SIG-M5 (cell line): ENCODE results near the gene CHTF18.
"Not testable (repeated sequence)": the region's sequence is repeated elsewhere in the genome, so short reads cannot be mapped to it uniquely, and the experiment has no call there.

Experiments used
- DNase-seq: peaks from one replicate; lab custom pipeline; 2025; lab: John Stamatoyannopoulos, UW

CHTF18 gene

DNA sequence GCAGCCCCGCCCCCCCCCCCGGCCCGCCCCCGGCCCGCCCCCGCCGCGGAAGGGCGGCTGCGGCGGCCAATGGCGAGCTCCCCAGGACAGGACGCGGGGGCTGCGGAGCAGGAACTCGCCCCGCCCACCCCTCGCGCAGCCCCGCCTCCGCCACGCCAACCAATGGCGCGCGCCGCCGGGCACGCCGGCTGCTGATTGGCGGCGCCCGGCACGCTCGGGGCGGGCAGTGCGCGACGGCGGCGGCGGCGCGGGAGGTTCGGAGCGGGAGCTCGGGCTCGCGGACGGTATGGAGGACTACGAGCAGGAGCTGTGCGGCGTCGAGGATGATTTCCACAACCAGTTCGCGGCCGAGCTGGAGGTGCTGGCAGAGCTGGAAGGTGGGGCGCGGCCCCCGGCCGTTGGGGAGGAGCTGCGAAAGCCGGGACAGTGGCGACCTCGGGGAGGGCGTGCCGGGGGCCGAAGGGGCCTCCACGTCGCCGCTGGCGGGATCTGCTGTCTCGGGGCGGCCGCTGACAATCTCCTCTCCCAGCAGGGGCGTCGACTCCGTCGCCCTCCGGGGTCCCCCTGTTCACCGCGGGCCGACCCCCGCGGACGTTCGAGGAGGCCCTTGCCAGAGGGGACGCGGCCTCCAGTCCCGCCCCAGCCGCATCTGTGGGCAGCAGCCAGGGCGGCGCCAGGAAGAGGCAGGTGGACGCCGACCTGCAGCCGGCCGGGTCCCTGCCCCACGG is at the start of gene CHTF18:
Gene CHTF18 (plus strand): TSS at position 222 of the 728 bp plus-strand sequence. CDS start 65 bp downstream, at position 287.
- no peak for DNase-seq

DNA sequence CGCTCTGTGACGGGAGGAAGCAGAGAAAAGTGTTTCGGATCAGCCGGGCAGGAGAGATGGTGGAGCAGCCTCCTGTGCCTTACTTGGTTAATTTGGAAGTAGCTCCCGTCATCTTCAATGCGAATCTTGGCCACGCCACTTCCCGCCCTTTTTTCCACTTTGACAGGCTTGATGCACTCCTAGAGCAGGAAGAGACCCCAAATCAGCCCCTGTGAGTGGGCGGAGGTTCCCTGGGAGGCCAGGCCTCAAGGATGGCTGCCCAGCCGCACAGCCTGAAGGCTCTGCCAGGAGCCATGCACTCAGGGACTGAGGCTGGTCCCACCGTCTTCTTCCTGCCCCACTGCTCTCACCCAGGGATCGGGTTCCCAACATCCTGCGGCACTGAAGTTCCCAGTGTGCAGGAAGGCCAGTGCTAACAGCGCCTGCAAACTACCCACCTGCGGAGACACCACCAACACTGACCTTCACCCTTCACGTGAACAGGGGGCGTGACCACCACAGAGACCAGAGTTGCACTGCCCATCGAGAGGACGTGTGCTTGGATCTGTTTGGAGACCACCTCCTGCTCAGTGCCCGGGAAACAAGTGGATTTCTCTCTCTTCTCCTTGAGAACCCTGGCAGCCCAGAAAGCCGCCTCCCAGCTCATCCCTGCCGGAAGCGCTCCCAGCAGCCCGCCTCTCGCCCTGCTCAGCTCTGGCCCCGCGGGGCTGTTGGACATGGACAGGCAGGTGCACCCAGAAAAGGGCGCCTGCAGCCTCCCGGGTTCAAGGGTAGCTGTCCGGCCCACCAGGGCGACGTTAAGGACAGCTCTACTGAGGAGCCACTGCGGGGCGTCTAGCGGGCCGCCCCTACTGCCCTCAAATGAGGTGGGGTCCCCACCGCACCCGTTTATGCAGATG is 48.6 kb upstream of the CHTF18 start:
- DNase-seq, result no peak

DNA sequence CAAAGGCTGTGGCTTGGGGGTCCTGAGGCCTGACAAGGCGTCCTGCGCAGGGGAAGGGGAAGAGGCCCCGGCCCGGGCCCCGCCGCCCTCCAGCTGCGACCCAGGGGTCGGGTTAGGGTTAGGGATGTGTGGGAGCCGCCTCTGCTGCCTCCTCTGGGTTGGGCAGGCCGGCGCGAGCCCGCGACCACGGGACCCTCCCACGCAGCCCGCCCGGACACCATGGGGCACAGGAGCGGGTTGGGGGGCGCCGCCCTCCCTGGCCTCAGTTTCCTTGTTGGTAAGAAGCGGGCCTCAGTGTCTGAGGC is 48.0 kb upstream of the CHTF18 start:
- no peak for DNase-seq

DNA sequence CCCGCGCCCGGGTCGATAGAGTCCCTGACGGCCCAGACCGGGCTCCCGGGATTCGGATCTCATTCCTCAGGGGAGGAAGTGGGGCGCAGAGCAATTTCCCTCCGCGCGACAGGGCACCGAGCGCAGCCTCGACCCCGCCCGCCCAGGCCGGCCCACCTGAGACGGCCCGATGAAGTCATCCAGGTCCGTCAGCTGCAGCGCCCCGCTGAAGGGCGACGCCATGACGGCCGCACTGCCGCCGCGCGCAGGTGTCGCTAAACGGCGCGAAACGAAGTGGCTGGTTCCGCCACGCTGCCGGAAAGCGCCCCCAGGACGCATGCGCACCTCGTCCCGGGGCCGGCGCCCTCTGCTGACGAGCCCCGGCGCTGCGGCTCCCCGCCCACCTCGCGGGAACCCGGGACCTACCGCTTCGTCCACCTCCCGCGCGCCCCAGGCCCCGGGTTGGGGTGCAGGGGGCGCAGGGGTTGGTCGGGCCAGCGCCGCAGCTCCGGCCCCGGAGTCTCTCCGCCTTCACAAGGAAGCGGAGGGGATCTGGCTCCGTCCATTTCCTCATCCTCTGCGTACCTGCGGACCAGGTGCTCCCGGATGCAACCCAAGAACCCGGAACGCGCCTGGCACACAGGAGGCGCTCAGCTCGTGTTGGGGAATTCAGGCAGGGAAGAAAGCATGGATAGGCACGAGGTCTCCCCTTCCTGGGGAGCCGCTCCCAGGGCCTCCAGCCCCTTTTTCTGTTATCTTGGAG is 47.5 kb upstream of the CHTF18 start, which contains the start of gene CIAO3:
Gene CIAO3 (minus strand): TSS at position 234 of the 742 bp plus-strand sequence. CDS start 12 bp downstream, at position 222.
- no peak for DNase-seq

DNA sequence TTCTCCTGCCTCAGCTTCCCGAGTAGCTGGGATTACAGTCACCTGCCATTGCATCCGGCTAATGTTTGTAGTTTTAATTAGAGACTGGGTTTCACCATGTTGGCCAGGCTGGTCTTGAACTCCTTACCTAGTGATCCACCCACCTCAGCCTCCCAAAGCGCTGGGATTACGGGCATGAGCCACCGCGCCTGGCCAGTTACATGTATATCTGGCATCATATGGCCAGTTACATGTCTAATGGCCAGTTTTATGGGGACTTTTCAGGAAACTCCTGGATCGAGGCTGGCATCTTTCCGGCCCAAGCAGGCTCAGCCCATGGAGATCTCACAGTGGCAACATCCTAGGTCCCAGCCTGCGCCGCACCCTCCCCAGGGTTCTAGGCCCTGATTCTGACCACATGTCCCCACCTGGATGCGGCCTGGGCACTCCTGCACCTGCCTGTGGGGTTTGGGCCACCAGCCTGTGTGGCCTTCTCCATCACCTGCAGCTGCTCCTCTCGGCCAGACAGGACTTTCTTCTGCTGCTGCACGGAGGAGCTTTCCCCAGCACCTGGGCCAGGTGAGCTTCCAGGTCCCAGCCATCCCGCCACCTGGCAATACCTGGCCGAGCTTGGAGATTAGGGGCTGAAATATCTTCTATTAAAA is 46.3 kb upstream of the CHTF18 start:
- DNase-seq, result no peak

DNA sequence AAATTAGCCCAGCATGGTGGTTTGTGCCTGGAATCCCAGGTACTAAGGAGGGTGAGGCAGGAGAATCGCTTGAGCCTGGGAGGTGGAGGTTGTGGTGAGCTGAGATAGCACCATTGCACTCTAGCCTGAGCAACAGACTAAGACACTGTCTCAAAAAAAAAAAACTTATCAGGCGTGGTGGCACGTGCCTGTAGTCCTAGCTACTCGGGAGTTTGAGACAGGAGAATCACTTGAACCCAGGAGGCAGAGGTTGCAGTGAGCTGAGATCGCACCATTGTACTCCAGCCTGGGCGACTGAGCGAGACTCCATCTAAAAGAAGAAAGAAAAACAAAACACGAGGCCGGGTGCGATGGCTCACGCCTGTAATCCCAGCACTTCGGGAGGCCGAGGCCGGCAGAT is 45.5 kb upstream of the CHTF18 start:
- DNase-seq, result not testable (repeated sequence)

DNA sequence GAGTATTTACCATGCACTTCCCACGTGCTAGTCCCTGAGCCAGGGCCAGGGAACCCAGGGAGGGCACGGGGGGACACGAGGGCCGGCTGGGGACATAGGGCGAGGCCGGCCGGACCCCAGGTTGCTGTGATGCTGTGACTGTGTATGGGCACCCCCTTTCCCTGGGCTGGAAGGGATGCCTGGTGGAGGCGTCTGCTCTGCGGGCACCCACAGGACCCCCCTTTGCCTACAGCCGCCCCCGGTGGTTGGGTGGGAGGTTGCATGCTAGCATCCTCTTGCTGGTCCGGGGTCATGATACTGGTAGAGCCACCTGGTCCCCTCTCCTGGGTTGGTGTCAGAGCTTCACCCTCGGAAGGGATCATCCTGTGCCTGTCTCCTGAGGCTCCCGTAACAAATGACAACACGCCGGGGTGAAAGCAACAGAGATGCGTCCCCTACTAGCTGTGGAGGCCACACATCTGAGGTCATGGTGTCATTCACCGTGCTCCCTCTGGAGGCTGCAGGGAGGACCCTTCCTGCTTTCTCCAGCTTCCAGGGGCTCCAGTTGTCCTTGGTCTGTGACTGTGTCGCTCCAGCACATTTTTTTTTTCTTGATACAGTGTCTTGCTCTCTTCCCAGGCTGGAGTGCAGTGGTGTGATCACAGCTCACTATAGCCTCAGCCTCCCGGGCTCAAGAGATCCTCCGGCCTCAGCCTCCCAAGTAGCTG is 44.5 kb upstream of the CHTF18 start:
- DNase-seq, result no peak

DNA sequence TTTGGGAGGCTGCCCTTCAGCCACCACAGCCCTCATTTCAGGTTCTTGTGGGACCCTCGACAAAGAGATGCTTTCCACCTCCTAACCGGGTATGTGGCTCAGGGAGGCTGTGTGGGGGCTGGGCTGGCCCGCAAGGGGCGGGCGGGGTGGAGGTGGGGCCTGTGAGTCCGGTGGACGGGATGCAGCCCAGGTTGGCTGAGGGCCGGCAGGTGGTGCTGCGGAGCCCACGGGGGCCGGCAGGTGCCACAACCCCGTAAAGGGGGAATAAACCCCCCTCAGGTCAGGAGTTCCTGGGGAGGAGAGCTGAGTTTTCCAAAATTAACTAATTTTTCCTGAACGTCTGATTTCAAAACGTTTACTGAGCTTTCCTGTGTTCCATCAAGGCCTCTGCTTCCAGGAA is 42.7 kb upstream of the CHTF18 start:
- no peak for DNase-seq

DNA sequence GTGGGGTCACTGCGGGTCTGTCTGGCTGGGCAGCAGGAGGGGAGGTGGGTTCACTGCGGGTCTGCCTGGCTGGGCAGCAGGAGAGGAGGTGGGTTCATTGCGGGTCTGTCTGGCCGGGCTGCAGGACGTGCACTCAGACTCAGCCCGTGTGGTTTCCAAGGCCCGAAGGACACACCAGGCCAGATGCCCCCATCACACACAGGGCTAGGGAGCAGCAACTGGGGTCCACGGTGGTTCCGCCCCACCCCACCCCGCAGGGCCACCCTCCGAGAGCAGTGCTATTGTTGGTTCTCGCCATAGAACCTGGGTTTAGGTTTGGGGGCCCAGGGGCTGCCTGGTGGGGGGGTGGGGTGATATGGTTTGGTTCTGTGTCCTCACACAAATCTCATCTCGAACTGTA is 41.8 kb upstream of the CHTF18 start:
- no peak for DNase-seq

DNA sequence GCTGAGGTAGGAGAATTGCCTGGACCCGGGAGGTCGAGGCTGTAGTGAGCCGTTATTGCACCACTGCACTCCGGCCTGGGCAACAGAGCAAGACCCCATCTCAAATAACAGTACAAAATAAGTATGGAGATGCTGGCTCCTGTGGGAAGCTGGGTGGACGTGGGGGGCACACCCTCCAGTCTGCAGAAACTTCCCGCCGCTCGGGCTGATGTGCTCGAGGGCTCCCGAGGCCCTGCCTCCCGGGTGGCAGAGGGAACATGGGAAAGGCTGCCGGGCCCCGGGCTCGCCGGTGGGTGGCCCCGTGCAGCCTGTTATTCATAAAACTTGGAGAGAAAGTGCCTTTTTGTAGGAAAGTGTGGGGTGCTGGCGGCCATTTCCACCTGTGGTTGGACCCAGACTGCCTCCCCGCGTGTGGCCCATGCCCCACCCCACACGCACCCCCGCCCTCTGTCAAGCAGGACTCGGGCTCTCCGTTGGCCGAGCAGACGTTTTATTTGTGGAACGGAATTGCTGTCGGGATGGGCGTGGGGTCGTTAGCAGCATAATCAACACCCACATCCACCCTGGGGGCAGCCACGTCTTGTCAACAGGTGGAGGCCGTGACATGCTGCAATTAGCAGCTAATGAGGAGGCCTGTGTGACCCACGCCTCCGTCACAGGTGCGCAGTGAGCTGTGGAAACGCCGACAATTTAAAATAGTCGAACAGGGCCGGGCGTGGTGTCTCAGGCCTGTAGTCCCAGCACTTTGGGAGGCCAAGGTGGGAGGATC is 40.3 kb upstream of the CHTF18 start:
- DNase-seq, result no peak

DNA sequence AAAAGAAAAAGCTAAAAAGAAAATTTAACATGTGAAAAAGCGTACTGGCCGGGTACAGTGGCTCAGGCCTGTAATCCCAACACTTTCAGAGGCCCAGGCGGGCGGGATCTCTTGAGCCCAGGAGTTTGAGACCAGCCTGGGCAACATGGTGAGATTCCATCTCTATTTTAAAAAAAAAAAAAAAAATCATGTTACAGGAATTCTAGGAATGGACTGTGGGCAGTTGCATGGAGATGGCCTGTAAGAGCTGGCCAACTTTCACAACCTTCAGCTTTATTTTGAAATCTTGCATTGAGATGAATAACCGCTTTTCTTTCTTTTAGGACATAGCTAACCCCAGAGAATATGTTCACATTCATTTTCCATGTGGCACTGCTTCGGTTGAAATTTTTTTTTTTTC is 39.4 kb upstream of the CHTF18 start:
- DNase-seq, result no peak

DNA sequence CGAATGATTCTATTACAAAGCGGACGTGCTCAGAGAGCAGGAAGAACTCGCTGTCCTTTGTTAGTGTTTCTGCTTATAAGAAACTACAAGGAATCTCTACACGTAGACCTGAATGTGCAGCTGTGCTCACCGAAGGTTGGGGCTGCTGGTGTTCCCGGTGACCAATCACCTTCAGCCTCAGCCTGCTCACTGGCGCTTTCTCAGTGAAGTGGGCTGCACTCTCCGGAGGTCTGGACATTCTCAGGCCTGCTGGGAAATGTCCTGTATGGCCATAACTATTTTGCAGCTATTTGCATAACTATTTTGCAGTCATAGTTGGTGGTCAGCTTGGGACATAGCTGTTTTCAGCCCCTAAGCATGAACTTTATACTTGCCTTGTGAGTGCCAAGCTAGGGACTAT is 37.9 kb upstream of the CHTF18 start:
- DNase-seq, result no peak

DNA sequence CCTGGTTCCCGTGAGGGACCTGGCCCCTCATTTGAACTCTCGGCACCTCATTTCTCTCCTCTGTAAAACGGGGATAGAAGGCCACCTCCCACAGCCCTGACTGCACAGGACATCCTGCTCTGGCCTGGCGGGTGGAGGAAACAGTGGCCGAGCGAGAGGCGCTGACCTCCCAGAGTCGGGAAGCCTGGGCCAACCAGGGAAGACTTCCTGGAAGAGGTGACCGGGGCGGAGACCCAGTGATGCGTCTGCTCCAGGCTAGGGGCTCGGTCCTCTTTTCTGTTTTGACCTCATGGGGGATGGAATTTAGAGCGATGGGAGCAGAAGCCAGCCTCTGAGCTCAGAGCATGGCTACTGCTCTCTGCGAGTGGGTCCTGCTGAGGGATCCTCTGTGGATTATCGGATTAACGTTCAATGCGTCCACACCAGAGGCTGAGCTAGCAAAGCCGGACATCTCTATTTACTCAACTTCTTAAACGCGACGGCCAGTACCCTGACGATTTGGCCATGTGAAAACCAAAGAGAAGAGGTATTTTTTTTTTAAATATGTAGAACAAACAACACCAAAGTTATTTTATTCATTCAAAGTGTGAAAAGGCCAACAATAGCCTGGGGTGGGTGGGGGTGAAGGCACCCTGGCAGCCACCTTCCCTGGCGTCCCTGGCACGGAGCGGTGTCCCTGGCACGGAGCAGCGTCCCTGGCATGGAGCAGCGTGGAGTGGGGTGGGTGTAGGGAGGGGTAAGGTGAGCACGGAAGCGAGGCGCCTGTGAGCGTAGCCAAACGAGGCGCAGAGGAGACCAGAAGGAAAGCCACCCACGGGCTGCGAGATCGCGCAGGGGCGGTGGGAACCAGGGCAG is 37.0 kb upstream of the CHTF18 start:
- DNase-seq, result no peak

DNA sequence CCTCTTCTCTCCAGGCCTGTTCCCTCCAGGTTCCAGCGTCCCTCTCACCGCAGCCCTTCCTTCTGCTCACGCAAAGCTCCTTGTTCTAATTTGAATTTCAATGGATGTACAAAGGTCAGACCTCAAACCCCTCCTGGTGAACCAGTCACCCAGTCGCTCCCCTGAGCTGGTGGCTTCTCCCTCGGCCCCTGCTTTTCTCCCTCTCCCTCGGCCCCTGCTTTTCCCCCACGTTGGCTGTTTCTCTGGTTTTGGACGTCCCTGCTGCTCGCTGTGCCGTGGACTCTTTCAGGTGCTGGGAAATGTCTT is 36.5 kb upstream of the CHTF18 start:
- DNase-seq, result no peak

DNA sequence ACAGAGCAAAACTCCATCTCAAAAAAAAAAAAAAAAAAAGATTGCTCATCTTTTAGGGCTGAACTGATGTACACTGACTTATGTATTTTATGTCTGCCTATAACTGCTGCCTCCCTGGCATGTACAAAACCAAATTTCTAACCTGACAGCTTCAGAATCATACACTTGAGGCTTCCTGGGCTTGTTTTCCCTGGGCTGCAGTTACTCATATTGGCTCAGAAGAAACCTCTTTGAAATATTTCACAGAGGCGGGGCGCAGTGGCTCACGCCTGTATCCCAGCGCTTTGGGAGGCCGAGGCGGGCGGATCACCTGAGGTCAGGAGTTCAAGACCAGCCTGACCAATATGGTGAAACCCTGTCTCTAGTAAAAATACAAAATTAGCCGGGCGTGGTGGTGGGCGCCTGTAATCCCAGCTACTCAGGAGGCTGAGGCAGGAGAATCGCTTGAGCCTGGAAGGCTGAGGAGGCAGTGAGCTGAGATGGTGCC is 34.3 kb upstream of the CHTF18 start:
- DNase-seq, result not testable (repeated sequence)

DNA sequence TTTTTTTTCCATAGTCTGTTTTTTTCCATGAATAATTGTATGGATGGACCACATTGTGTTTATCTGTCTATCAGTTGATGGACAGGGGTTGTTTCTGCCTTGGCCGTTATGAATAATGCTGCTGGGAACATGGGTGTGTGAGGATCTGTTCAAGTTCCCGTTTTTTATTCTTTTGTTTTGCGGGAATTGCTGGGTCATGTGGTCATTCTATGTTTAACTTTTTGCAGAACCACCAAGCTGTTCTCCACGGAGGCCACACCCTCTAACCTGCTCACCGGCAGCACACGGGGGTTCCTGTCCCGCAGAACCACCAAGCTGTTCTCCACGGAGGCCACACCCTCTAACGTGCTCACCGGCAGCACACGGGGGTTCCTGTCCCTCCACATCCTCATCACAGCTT is 33.8 kb upstream of the CHTF18 start:
- no peak for DNase-seq

DNA sequence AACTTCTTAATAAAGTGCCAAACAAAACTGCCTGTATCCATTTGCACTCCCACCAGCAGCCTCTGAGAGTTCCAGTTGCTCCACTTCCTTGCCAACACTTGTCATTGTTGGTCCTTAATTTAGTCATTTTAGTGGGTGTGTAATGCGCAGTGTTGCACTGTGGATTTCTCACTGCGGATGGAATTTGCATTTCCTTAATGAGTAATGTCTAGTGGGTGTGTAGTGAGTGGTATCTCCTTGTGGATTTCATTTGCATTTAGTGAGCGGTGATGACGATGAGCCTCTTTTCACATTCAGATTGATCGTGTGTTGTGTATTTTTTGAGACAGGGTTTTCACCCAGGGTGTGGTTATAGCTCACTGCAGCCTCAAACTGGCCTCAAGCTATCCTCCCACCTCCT is 32.0 kb upstream of the CHTF18 start:
- DNase-seq, result no peak

DNA sequence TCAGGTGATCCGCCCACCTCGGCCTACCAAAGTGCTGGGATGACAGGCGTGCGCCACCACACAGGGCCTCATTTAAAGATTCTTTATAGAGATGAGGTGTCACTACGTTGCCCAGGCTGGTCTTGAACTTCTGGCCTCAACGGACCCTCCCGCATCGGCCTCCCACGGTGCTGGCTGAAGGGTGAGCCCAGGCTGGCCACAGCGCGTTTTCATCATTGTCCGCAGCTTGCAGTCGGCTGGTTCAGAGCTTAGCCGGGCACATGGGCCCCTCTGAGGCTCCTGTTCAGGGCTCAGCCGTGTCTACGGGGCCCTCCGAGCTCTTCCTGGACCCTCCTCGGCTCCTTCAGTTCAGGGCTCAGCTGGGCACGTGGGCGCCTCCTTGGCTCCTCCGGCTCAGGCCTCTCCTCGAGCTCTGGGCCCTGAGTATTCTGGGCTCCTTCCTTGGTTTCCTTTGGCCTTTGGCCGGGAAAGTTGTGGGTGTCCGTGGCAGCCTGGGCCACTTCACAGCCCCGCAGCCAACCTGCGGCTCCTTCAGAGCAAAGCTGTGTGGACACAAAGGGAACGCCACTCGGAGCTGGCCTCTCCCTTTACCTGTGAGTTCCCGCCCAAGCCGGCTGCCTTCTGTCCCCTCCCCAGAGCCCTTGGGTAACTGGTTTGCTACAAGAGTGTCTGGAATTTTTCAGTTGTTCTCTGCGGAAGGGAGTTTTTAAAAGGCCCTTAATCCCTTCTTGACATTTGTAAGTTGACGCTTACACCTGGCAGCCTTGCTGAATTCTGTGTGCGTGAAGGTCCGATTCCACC is 29.1 kb upstream of the CHTF18 start:
- no peak for DNase-seq

DNA sequence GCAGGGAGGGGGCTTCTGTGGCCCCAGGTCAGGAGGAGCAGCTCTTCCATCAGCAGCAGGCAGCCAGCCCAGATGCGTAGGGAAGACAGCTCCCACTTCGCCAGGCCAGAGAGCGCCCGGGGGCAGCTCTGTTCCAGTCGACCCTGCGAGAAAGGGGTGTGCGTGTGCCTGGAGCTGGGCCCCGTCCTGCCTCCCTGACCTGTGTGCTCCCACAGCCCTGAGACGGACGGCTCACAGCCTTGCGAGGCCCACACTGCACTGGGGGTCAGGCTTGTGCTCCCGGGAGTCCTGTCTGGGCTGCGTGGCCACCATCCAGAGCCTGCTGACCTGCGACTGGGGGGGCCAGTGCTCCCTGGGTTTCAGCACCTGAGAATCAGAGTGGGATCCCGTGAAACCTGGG is 28.4 kb upstream of the CHTF18 start:
- no peak for DNase-seq
